EH (cell line): ENCODE results near the gene ZNHIT3.
"Not testable (repeated sequence)": the region's sequence is repeated elsewhere in the genome, so short reads cannot be mapped to it uniquely, and the experiment has no call there.

Experiments
- DNase-seq: peaks from one replicate; pipeline ENCODE4 v3.0.0-alpha.2; 2015; ENCODE audit warnings: low read depth

ZNHIT3 gene

GRCh38 chr17:36486204-36487194, at the start of gene ZNHIT3:
Gene ZNHIT3, plus strand, starts transcription at chr17:36486681. Its CDS starts 19 bp downstream, at chr17:36486700.
- peak; percentile 94 for DNase-seq

- not testable (repeated sequence) for DNase-seq
Observed at GRCh38 chr17:36441792-36442191, 44.7 kb upstream of the ZNHIT3 start.

- no peak for DNase-seq
Observed at GRCh38 chr17:36443777-36444176, 42.7 kb upstream of the ZNHIT3 start.

- DNase-seq: not testable (repeated sequence)
Observed at GRCh38 chr17:36449997-36450396, 36.5 kb upstream of the ZNHIT3 start.

- not testable (repeated sequence) for DNase-seq
Observed at GRCh38 chr17:36452888-36453287, 33.6 kb upstream of the ZNHIT3 start.

GRCh38 chr17:36457701-36458100, 28.8 kb upstream of the ZNHIT3 start:
- not testable (repeated sequence) for DNase-seq

- no peak for DNase-seq
Observed at GRCh38 chr17:36459045-36459444, 27.4 kb upstream of the ZNHIT3 start.

GRCh38 chr17:36459601-36460000, 26.9 kb upstream of the ZNHIT3 start:
- no peak for DNase-seq

GRCh38 chr17:36460265-36460937, 26.1 kb upstream of the ZNHIT3 start:
- no peak for DNase-seq

- DNase-seq: no peak
Observed at GRCh38 chr17:36461330-36462110, 25.0 kb upstream of the ZNHIT3 start.

GRCh38 chr17:36463916-36464764, 22.3 kb upstream of the ZNHIT3 start:
- DNase-seq: peak; percentile 84

GRCh38 chr17:36464765-36465088, 21.8 kb upstream of the ZNHIT3 start:
- no peak for DNase-seq

- DNase-seq: no peak
Observed at GRCh38 chr17:36468903-36469635, 17.4 kb upstream of the ZNHIT3 start.

GRCh38 chr17:36469733-36470132, 16.7 kb upstream of the ZNHIT3 start:
- DNase-seq: no peak

- DNase-seq: no peak
Observed at GRCh38 chr17:36470499-36470898, 16.0 kb upstream of the ZNHIT3 start.

- DNase-seq: no peak
Observed at GRCh38 chr17:36474571-36474970, 11.9 kb upstream of the ZNHIT3 start.

GRCh38 chr17:36475346-36475970, 11.0 kb upstream of the ZNHIT3 start:
- DNase-seq: no peak

- no peak for DNase-seq
Observed at GRCh38 chr17:36481829-36482228, 4.7 kb upstream of the ZNHIT3 start.

GRCh38 chr17:36482611-36483504, 3.6 kb upstream of the ZNHIT3 start:
- DNase-seq: peak; percentile 74
